HEK293 (cell line): ENCODE measurements around the gene MTPN.
A peak's percentile ranks its signal among the peaks of the same experiment; 100 is the strongest.

Source experiments
- CTCF ChIA-PET: fragments of 350-600 bp; formaldehyde crosslinking; extraction: SDS; loops from one replicate; lab custom pipeline; 2021; ENCODE audit warnings: antibody characterized with exemption; lab: Yijun Ruan, JAX
- POLR2A ChIA-PET: fragments of 300-600 bp; formaldehyde crosslinking; extraction: SDS; loops from one replicate; lab custom pipeline; 2020; ENCODE audit warnings: antibody characterized with exemption, inconsistent platforms; lab: Yijun Ruan, JAX
- H3K27ac ChIP-seq: fragments of 200-500 bp; sonication (Bioruptor generic); 2 replicates; pipeline ENCODE4 v1.5.1; 2014; ENCODE audit warnings: low read depth, low read length, control low read depth, inconsistent platforms; ENCODE audit errors: extremely low read depth
- H3K36me3 ChIP-seq, 2 experiments: fragments of 200-500 bp in 1 of 2; sonication (Bioruptor generic) in 1 of 2; 1 replicate in 1 of 2; 2 replicates in 1 of 2; pipeline ENCODE4 v1.5.1; 2014 to 2017; ENCODE audit warnings: inconsistent platforms in 2 of 2, low read length in 2 of 2; ENCODE audit not compliant: control insufficient read depth in 2 of 2, insufficient read depth in 1 of 2
- H3K4me1 ChIP-seq: fragments of 200-500 bp; sonication (Bioruptor generic); 2 replicates; pipeline ENCODE4 v1.5.1; 2014; ENCODE audit warnings: mild to moderate bottlenecking, low read length, inconsistent platforms; ENCODE audit not compliant: control insufficient read depth, insufficient read depth
- H3K4me3 ChIP-seq: 2 replicates; pipeline ENCODE4 v1.5.1; 2011; ENCODE audit warnings: low read depth, mild to moderate bottlenecking, control low read depth, low read length, moderate library complexity
- H3K9me3 ChIP-seq: fragments of 200-500 bp; sonication (Bioruptor generic); 2 replicates; pipeline ENCODE4 v1.5.1; 2014; ENCODE audit warnings: low read depth, low read length, inconsistent platforms; ENCODE audit not compliant: control insufficient read depth, insufficient read depth
- GFI1B ChIP-seq: fragments of 450-650 bp; formaldehyde crosslinking; IDR thresholded peaks from 2 replicates; pipeline ENCODE4 v1.5.1; 2016; ENCODE audit warnings: missing biosample characterization, missing genetic modification characterization
- GLIS1 ChIP-seq: fragments of 450-650 bp; formaldehyde crosslinking; IDR thresholded peaks from 2 replicates; pipeline ENCODE4 v1.5.1; 2016; ENCODE audit warnings: missing biosample characterization, missing genetic modification characterization
- OVOL3 ChIP-seq: fragments of 450-650 bp; formaldehyde crosslinking; IDR thresholded peaks from 2 replicates; pipeline ENCODE4 v1.5.1; 2016; ENCODE audit warnings: missing biosample characterization, missing genetic modification characterization
- PRDM1 ChIP-seq: fragments of 450-650 bp; formaldehyde crosslinking; IDR thresholded peaks from 2 replicates; pipeline ENCODE4; 2016; ENCODE audit warnings: missing biosample characterization, missing genetic modification characterization
- TCF7L2 ChIP-seq: IDR thresholded peaks from 2 replicates; pipeline ENCODE4 v1.6.1; 2011; ENCODE audit warnings: low read depth, mild to moderate bottlenecking, inconsistent platforms, low read length, moderate library complexity, borderline replicate concordance
- ZBTB17 ChIP-seq: fragments of 450-650 bp; formaldehyde crosslinking; IDR thresholded peaks from 2 replicates; pipeline ENCODE4 v1.5.1; 2016; ENCODE audit warnings: missing biosample characterization, missing genetic modification characterization
- ZFP41 ChIP-seq: fragments of 450-650 bp; formaldehyde crosslinking; IDR thresholded peaks from 2 replicates; pipeline ENCODE4 v1.5.1; 2016; ENCODE audit warnings: missing biosample characterization, missing genetic modification characterization, borderline replicate concordance
- ZNF114 ChIP-seq: fragments of 450-650 bp; formaldehyde crosslinking; IDR thresholded peaks from 2 replicates; pipeline ENCODE4 v1.5.0; 2017; ENCODE audit warnings: missing biosample characterization, missing genetic modification characterization
- ZNF121 ChIP-seq: fragments of 450-650 bp; formaldehyde crosslinking; IDR thresholded peaks from 2 replicates; pipeline ENCODE4 v1.5.1; 2016; ENCODE audit warnings: missing biosample characterization, missing genetic modification characterization
- ZNF140 ChIP-seq: fragments of 450-650 bp; formaldehyde crosslinking; IDR thresholded peaks from 2 replicates; pipeline ENCODE4 v1.5.1; 2016; ENCODE audit warnings: missing biosample characterization, missing genetic modification characterization
- ZNF146 ChIP-seq: fragments of 450-650 bp; formaldehyde crosslinking; IDR thresholded peaks from 2 replicates; pipeline ENCODE4 v1.5.1; 2016; ENCODE audit warnings: missing biosample characterization, missing genetic modification characterization
- ZNF366 ChIP-seq: fragments of 450-650 bp; formaldehyde crosslinking; conservative IDR thresholded peaks from 2 replicates; pipeline ENCODE4 v1.5.1; 2016; ENCODE audit warnings: missing biosample characterization, missing genetic modification characterization
- ZNF404 ChIP-seq: fragments of 450-650 bp; formaldehyde crosslinking; IDR thresholded peaks from 2 replicates; pipeline ENCODE4 v1.5.1; 2017; ENCODE audit warnings: missing biosample characterization, missing genetic modification characterization
- ZNF544 ChIP-seq: fragments of 450-650 bp; formaldehyde crosslinking; IDR thresholded peaks from 2 replicates; pipeline ENCODE4 v1.5.0; 2017; ENCODE audit warnings: missing biosample characterization, missing genetic modification characterization
- ZNF624 ChIP-seq: fragments of 450-650 bp; formaldehyde crosslinking; IDR thresholded peaks from 2 replicates; pipeline ENCODE4 v1.5.1; 2017; ENCODE audit warnings: missing biosample characterization, missing genetic modification characterization
- ZNF768 ChIP-seq: fragments of 450-650 bp; formaldehyde crosslinking; IDR thresholded peaks from 2 replicates; pipeline ENCODE4 v1.5.1; 2018; ENCODE audit warnings: missing biosample characterization, mild to moderate bottlenecking, missing genetic modification characterization
- ZNF776 ChIP-seq: fragments of 450-650 bp; formaldehyde crosslinking; IDR thresholded peaks from 2 replicates; pipeline ENCODE4 v1.5.0; 2017; ENCODE audit warnings: missing biosample characterization, missing genetic modification characterization, borderline replicate concordance
- TF ChIP-seq, protein P1 (sequence below): fragments of 450-650 bp; formaldehyde crosslinking; IDR thresholded peaks from 2 replicates; pipeline ENCODE4 v1.5.1; 2016; ENCODE audit warnings: missing biosample characterization, missing genetic modification characterization
- TF ChIP-seq, protein P2 (sequence below): fragments of 450-650 bp; formaldehyde crosslinking; IDR thresholded peaks from 2 replicates; pipeline ENCODE4 v1.5.1; 2017; ENCODE audit warnings: missing biosample characterization, missing genetic modification characterization
- TF ChIP-seq, protein P3 (sequence below): fragments of 450-650 bp; IDR thresholded peaks from 2 replicates; pipeline ENCODE4 v1.5.1; 2018; ENCODE audit warnings: missing biosample characterization, missing genetic modification characterization
- TF ChIP-seq, protein P4 (sequence below): fragments of 450-650 bp; formaldehyde crosslinking; IDR thresholded peaks from 2 replicates; pipeline ENCODE4 v1.5.1; 2016; ENCODE audit warnings: missing biosample characterization, missing genetic modification characterization, low read depth
- TF ChIP-seq, protein P5 (sequence below): fragments of 450-650 bp; formaldehyde crosslinking; IDR thresholded peaks from 2 replicates; pipeline ENCODE4 v1.5.1; 2016; ENCODE audit warnings: missing biosample characterization, missing genetic modification characterization

The MTPN gene

DNA sequence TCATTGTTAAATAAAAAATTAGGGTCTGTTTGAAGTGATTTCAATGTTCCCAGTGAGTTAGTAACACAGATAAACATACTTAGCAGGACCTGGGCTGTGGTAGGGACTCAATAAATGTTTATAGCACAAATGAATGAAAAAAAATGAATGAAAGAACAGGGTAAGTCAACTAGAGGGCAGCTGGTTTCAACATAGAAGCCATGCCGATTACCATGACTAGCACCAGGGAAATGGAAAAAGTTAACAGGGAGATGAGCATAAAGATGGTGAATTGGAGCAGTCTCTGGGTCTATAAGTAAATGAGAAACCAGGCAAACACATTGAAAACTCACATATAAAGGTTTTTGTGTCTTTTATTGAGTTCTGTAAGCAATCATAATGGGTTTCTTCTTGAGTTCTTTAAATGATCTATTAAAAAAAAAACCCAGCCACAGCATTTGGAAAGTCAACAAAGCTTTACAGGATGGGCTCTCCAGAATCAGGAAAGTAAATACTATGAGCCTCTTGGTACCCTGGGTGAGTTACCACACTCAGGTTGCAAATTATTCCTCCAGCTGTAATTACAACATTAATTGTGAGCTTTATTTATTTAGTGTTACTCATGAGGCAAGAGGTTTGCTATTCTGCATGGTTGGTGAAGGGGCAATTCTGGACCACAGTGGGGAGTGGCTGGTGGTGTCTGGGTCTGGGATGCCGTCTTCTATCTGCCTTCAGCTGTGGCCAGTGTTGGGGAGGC is 46.1 kb upstream of the MTPN start:
- CTCF ChIA-PET = interaction anchor here (2.3 kb wide), 1 partner anchor 13 kb away, joined by 8 read pairs; no protein-coding TSS in a partner anchor
- H3K36me3 ChIP-seq = no peaks in the 10 kb centered on the region

DNA sequence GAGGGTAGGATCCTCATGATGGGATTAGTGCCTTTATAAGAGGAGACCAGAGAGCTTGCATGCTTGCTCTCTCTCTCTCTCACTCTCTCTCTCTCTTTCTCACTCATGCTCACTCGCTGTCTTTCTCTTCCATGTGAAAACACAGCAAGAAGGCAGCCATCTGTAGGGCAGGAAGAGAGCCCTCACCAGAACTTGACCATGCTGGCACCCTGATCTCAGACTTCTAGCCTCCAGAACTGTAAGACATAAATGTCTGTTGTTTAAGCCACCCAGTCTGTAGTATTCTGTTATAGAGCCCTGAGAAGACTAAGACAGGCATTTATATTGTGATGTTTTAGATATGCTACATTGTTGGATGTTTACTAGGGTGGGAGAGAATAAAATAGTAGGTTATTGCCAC is 43.4 kb upstream of the MTPN start:
- ChIA-PET POLR2A (no interaction called here), CTCF (no interaction called here)
- TF ChIP-seq ZNF114 (tag by site-specific recombination) = no peak
- TF ChIP-seq, protein P1, sequence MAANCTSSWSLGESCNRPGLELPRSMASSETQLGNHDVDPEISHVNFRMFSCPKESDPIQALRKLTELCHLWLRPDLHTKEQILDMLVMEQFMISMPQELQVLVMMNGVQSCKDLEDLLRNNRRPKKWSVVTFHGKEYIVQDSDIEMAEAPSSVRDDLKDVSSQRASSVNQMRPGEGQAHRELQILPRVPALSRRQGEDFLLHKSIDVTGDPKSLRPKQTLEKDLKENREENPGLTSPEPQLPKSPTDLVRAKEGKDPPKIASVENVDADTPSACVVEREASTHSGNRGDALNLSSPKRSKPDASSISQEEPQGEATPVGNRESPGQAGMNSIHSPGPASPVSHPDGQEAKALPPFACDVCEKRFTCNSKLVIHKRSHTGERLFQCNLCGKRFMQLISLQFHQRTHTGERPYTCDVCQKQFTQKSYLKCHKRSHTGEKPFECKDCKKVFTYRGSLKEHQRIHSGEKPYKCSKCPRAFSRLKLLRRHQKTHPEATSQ (tag by site-specific recombination) = no peak
- TF ChIP-seq, protein P2, sequence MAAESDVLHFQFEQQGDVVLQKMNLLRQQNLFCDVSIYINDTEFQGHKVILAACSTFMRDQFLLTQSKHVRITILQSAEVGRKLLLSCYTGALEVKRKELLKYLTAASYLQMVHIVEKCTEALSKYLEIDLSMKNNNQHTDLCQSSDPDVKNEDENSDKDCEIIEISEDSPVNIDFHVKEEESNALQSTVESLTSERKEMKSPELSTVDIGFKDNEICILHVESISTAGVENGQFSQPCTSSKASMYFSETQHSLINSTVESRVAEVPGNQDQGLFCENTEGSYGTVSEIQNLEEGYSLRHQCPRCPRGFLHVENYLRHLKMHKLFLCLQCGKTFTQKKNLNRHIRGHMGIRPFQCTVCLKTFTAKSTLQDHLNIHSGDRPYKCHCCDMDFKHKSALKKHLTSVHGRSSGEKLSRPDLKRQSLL (tag by site-specific recombination) = no peak
- no peak for TF ChIP-seq ZNF404 (tag by site-specific recombination)
- TF ChIP-seq OVOL3 (tag by site-specific recombination) = no peak
- no peak for TF ChIP-seq ZNF776 (tag by site-specific recombination)
- no peak for TF ChIP-seq ZNF146 (tag by site-specific recombination)
- no peak for TF ChIP-seq ZNF140 (tag by site-specific recombination)
- TF ChIP-seq GFI1B (tag by site-specific recombination) = no peak
- TF ChIP-seq, protein P3, sequence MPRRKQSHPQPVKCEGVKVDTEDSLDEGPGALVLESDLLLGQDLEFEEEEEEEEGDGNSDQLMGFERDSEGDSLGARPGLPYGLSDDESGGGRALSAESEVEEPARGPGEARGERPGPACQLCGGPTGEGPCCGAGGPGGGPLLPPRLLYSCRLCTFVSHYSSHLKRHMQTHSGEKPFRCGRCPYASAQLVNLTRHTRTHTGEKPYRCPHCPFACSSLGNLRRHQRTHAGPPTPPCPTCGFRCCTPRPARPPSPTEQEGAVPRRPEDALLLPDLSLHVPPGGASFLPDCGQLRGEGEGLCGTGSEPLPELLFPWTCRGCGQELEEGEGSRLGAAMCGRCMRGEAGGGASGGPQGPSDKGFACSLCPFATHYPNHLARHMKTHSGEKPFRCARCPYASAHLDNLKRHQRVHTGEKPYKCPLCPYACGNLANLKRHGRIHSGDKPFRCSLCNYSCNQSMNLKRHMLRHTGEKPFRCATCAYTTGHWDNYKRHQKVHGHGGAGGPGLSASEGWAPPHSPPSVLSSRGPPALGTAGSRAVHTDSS (tag by site-specific recombination) = no peak
- no peak for TF ChIP-seq ZNF544
- TF ChIP-seq TCF7L2 = no peak
- TF ChIP-seq PRDM1 = no peak
- no peak for TF ChIP-seq ZNF624 (tag by site-specific recombination)
- Histone ChIP-seq H3K9me3 (no peaks in the 10 kb centered on the region), H3K4me1 (no peaks in the 10 kb centered on the region), H3K27ac (no peak overlapping the region), H3K36me3 (no peaks in the 10 kb centered on the region), H3K4me3 (no peak overlapping the region)

More for the DNA sequence above, 46.1 kb upstream of the MTPN start:
- TF ChIP-seq ZNF146 (tag by site-specific recombination) (no peak), GLIS1 (tag by site-specific recombination) (0 out of 2 replicates have a peak, but pooled peaks have one; percentile 12)
- Histone ChIP-seq H3K4me1 (no peaks in the 10 kb centered on the region), H3K4me3 (no peak overlapping the region), H3K27ac (no peak overlapping the region), H3K9me3 (no peaks in the 10 kb centered on the region)
- POLR2A ChIA-PET = no interaction called here

DNA sequence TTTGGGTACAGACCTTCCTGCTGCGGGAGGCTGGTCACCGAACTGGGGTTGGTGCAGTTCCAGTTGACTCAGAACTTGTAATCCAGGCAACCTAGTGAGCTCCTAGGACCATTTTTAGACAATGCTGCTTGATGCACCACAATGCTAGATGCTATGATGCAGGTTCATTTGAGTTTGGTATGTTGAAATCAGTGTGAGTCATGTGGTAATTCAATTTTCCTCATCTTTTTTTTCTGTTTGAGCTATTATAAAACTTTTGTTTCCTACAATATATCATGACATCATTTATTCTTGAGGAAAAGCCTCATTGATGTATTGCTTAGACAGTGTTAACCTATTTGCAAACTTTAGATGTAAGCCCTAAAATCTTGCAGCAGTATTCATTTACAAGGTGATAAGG is 40.9 kb upstream of the MTPN start:
- Histone ChIP-seq H3K9me3 (no peaks in the 10 kb centered on the region), H3K36me3 (no peaks in the 10 kb centered on the region), H3K27ac (no peak overlapping the region), H3K4me1 (no peaks in the 10 kb centered on the region), H3K4me3 (no peak overlapping the region)
- ChIA-PET CTCF (no interaction called here), POLR2A (no interaction called here)
- TF ChIP-seq, protein P4, sequence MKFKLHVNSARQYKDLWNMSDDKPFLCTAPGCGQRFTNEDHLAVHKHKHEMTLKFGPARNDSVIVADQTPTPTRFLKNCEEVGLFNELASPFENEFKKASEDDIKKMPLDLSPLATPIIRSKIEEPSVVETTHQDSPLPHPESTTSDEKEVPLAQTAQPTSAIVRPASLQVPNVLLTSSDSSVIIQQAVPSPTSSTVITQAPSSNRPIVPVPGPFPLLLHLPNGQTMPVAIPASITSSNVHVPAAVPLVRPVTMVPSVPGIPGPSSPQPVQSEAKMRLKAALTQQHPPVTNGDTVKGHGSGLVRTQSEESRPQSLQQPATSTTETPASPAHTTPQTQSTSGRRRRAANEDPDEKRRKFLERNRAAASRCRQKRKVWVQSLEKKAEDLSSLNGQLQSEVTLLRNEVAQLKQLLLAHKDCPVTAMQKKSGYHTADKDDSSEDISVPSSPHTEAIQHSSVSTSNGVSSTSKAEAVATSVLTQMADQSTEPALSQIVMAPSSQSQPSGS (tag by site-specific recombination) = peak; percentile 76
- TF ChIP-seq, protein P5, sequence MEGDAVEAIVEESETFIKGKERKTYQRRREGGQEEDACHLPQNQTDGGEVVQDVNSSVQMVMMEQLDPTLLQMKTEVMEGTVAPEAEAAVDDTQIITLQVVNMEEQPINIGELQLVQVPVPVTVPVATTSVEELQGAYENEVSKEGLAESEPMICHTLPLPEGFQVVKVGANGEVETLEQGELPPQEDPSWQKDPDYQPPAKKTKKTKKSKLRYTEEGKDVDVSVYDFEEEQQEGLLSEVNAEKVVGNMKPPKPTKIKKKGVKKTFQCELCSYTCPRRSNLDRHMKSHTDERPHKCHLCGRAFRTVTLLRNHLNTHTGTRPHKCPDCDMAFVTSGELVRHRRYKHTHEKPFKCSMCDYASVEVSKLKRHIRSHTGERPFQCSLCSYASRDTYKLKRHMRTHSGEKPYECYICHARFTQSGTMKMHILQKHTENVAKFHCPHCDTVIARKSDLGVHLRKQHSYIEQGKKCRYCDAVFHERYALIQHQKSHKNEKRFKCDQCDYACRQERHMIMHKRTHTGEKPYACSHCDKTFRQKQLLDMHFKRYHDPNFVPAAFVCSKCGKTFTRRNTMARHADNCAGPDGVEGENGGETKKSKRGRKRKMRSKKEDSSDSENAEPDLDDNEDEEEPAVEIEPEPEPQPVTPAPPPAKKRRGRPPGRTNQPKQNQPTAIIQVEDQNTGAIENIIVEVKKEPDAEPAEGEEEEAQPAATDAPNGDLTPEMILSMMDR (tag by site-specific recombination) = no peak
- no peak for TF ChIP-seq ZBTB17 (tag by site-specific recombination)
- TF ChIP-seq ZNF768 (tag by site-specific recombination) = no peak
- TF ChIP-seq ZFP41 = no peak
- no peak for TF ChIP-seq ZNF121 (tag by site-specific recombination)
- TF ChIP-seq ZNF366 (tag by site-specific recombination) = no peak
